ENCODE measurements around the gene USP48. TPM values are rescaled to one million over a fixed set of nuclear protein-coding genes. Genes with fewer than 3 reads are reported as not detected.

The USP48 gene
- total RNA-seq, 1 experiment from 2014 or later: 84.8 TPM

DNA sequence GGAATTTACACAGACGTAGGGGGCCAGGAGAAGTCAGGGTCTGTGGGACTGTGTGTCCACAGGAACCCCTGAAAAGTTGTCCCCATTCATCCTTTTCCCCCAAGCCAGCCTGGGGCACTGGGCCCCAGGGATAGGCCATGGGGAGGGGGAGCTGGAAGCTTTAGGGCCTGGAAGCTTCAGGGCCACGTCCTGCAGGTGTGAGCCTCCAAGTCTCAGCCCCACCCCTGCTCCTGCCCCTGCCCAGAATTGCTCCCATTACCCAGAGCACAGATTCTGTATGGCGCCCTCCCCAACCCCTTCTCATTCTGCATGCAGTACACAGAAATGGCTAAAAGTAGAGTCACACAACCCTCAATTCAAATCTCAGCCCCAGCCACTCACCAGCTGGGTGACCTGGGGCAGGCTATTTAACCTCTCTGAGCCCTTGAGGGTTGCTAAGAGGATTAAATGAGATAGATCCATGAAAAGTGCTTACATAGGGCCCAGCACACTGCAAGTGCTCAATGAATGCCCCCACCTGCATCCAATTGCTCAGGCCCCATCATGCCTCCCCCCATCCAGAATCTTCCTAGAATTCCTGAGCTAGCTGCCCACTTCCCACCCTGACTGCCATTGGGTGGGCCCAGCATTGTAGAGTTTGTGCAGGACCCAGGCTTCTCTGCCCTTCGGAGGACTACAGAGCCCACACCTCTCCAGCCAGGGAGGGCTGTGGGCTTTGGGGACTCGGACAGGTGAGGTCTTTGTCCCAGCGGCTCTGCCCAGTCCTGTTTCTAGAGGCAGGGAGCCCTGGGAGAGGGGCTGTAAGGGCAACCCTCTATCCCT is 120.3 kb downstream of the USP48 start:
- no peak overlapping the region for H2BK120ac ChIP-seq (ENCODE audit: low read depth, low read length, poor library complexity, severe bottlenecking)
- H2BK12ac ChIP-seq (ENCODE audit: insufficient read length, low read depth, low read length): no peak overlapping the region
- no peak for DNase-seq
- no peak overlapping the region for H4K5ac ChIP-seq (ENCODE audit: insufficient read length, low read depth, low read length)
- no peaks in the 10 kb centered on the region for H3K4me1 ChIP-seq (ENCODE audit: insufficient read depth, low read length)
- no peaks in the 10 kb centered on the region for H3K9me3 ChIP-seq (ENCODE audit: control insufficient read depth, low read depth, low read length)
- no peak overlapping the region for H2AFZ ChIP-seq (ENCODE audit: low read length)
- no peak overlapping the region for H4K8ac ChIP-seq (replicated peaks; ENCODE audit: insufficient read length, low read depth, low read length)
- H3K14ac ChIP-seq (ENCODE audit: insufficient read depth, low read length): no peak overlapping the region
- H2BK15ac ChIP-seq (ENCODE audit: low read depth, low read length): no peak overlapping the region
- H3K23me2 ChIP-seq (ENCODE audit: insufficient read length, low read depth, low read length, poor library complexity, severe bottlenecking): no peaks in the 10 kb centered on the region
- no peaks in the 10 kb centered on the region for H4K20me1 ChIP-seq (ENCODE audit: control insufficient read depth, insufficient read depth, insufficient read length)
- H2BK20ac ChIP-seq (ENCODE audit: low read depth, low read length, poor library complexity, severe bottlenecking): no peak overlapping the region
- H3K27me3 ChIP-seq (ENCODE audit: insufficient read depth, low read length): no peaks in the 10 kb centered on the region; the same call in 1 of the 2 replicates
- no peaks in the 10 kb centered on the region for H3K79me1 ChIP-seq (ENCODE audit: insufficient read depth, low read depth, low read length, poor library complexity, severe bottlenecking)
- H2AK5ac ChIP-seq (ENCODE audit: insufficient read length, low read length): no peak overlapping the region
- no peak overlapping the region for H4K91ac ChIP-seq (ENCODE audit: insufficient read length, low read depth, low read length)
- no peak overlapping the region for H3K4ac ChIP-seq (ENCODE audit: low read depth, low read length)
- H3K9ac ChIP-seq (ENCODE audit: extremely low read depth, insufficient read length, low read length): no peak overlapping the region
- no peaks in the 10 kb centered on the region for H3K9me3 Mint-ChIP-seq
- H3K4me1 Mint-ChIP-seq: peaks cover 15 to 30% of the 10 kb centered on the region in 2 experiments
- H3T11ph ChIP-seq (ENCODE audit: low read length): no peak overlapping the region
- peaks cover 36% of the 10 kb centered on the region for H3K27me3 Mint-ChIP-seq (ENCODE audit: low read depth)
- no peak overlapping the region for H3K23ac ChIP-seq (ENCODE audit: insufficient read length, low read depth, low read length)
- no peak overlapping the region for H2BK5ac ChIP-seq (ENCODE audit: insufficient read length, low read length)
- no peak overlapping the region for H3K27ac Mint-ChIP-seq
- no peak overlapping the region for H3K27ac ChIP-seq (ENCODE audit: insufficient read length, low read depth, low read length)
- no peak overlapping the region for H3K4me3 Mint-ChIP-seq
- H3K79me2 ChIP-seq (ENCODE audit: insufficient read depth, low read length): no peaks in the 10 kb centered on the region
- WGBS (ENCODE audit: extremely low coverage, insufficient read length, low lambda C conversion rate): no CpG with 5 or more reads among the region's 6 CpGs
- no peak overlapping the region for H3K56ac ChIP-seq (ENCODE audit: insufficient read length, low read depth, low read length)
- no peak overlapping the region for H3K18ac ChIP-seq (ENCODE audit: insufficient read length, low read depth, low read length)
- TF ChIP-seq, protein P1, sequence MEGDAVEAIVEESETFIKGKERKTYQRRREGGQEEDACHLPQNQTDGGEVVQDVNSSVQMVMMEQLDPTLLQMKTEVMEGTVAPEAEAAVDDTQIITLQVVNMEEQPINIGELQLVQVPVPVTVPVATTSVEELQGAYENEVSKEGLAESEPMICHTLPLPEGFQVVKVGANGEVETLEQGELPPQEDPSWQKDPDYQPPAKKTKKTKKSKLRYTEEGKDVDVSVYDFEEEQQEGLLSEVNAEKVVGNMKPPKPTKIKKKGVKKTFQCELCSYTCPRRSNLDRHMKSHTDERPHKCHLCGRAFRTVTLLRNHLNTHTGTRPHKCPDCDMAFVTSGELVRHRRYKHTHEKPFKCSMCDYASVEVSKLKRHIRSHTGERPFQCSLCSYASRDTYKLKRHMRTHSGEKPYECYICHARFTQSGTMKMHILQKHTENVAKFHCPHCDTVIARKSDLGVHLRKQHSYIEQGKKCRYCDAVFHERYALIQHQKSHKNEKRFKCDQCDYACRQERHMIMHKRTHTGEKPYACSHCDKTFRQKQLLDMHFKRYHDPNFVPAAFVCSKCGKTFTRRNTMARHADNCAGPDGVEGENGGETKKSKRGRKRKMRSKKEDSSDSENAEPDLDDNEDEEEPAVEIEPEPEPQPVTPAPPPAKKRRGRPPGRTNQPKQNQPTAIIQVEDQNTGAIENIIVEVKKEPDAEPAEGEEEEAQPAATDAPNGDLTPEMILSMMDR (conservative IDR thresholded peaks at IDR 0.05): no peak
- no peaks in the 10 kb centered on the region; a peak in 1 of 7 replicates for H3K36me3 Mint-ChIP-seq (ENCODE audit: insufficient read depth in 1 of 3, low read depth in 3 of 3)
- H3K4me2 ChIP-seq (ENCODE audit: insufficient read depth, insufficient read length, low read length): no peak overlapping the region
